Stimulated activated naive CD8-positive, alpha-beta T cell treated with anti-CD3 and anti-CD28 coated beads, Interleukin-15, Interleukin-2, amounts not matched to agents 100 U/mL and 50 U/mL, for 24 hours (primary cell): ENCODE data around the gene C16orf89.

Experiments
- ATAC-seq: fragments of 150-1000 bp; cut with Tn5 transposase; one replicate; pipeline ENCODE4 v1.10.0; 2021
- DNase-seq: peaks from one replicate; pipeline ENCODE4 v3.0.0; 2021

Gene C16orf89

GRCh38 chr16:5028950-5029475, 36.7 kb downstream of the C16orf89 start:
- DNase-seq, result no peak
- no peak for ATAC-seq

GRCh38 chr16:5027575-5028235, 38.1 kb downstream of the C16orf89 start:
- DNase-seq, result no peak
- ATAC-seq, result no peak

GRCh38 chr16:5027086-5027485, 38.7 kb downstream of the C16orf89 start:
- DNase-seq (no peak), ATAC-seq (no peak)

DNA sequence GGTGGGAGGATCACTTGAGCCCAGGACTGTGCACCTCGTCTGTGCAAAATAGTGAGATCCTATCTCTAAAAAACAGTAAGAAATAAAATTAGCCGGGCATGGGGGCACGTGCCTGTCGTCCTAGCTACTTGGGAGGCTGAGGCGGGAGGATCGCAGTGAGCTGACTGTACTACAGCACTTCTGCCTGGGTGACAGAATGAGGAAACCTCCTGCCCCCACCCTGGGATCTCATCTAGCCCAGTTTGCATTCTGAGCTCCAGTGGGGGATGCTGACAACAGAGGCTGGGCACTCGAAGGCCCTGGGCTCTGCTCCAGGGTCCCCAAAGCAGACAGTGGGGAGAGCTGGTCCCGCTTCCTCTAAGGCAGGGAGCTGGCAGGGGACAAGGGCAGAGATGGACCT, 39.1 kb downstream of the C16orf89 start:
- ATAC-seq (no peak), DNase-seq (no peak)

- no peak for ATAC-seq
- no peak for DNase-seq
Observed at GRCh38 chr16:5025171-5025632, 40.6 kb downstream of the C16orf89 start.

- ATAC-seq, result no peak
- no peak for DNase-seq
Observed at GRCh38 chr16:5024632-5025031, 41.1 kb downstream of the C16orf89 start.

GRCh38 chr16:5022521-5022920, 43.2 kb downstream of the C16orf89 start:
- ATAC-seq (no peak), DNase-seq (no peak)

DNA sequence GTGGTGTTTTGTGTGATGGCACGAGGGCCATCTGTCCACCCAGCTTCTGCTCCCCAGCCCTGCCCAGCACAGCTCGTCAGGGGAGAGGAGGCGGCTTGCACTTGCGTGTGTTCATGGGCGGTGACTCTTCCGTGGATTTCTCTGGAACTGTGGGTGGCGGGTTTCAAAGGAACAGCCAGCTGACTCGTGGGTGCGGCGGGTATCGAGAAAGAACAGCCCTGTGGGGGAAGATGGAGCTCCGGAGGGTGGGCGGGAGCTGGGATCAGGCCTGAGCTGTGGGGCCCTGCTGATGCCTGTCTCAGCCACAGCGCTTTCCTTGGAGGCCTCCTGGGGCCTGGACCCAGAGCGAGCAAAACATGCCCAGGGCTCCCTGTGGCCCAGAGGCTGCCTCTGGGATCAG, 45.2 kb downstream of the C16orf89 start:
- ATAC-seq (no peak), DNase-seq (no peak)

DNA sequence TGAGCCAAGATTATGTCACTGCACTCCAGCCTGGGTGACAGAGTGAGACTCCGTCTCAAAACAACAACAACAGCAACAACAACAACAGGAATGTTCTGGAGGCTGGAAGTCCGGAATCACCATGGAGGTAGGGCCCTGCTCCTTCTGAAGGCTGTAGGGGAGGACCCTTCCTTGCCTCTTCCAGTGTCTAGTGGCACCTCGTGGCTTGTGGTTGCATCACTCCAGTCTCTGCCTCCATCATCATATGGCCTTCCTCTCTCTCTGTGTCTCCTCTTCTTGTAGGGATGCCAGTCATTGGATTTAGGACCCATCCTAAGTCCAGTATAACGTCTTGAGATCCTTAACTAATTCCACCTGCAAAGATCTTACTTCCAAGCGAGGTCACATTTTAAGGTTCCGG, 46.0 kb downstream of the C16orf89 start:
- ATAC-seq (no peak), DNase-seq (no peak)

GRCh38 chr16:5018793-5019192, 47.0 kb downstream of the C16orf89 start:
- ATAC-seq (no peak), DNase-seq (no peak)

DNA sequence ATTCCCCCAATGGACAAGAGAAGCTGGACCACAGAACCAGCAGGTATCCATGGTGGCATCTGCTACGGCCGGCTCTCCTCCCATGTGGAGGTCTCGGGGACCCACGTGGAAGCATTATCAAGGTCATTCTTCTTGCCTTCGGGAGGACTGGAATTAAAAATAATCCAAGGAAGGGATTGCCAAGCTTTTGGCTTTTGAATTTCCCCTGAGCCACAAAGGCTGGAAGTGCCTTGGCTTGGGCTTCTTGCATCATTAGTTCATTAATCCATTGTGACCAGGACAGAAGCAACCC, 48.1 kb downstream of the C16orf89 start:
- DNase-seq (no peak), ATAC-seq (no peak)

- ATAC-seq, result no peak
- DNase-seq, result no peak
Observed at GRCh38 chr16:5016967-5017677, 48.6 kb downstream of the C16orf89 start.

DNA sequence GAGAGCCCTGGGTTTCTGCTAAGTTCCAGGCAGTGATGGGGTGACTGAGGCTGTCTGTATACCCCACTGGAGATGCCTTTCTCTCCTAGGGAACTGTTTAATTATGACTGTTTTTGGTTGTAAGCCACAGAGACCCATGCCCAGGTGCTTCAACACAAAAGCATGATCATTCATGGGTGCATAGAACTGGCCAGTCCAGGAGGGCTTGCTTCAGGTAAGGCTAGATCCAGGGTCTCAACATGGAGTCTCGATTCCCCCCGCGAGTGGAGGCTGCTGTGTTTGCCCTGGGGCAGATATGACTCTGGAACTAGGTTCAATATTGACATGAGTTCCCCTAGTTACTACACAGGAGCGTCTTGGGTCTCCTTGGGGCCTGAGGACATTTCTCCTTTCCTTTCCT, 49.9 kb downstream of the C16orf89 start:
- ATAC-seq, result no peak

GRCh38 chr16:5015351-5015750, 50.4 kb downstream of the C16orf89 start:
- DNase-seq, result no peak
- no peak for ATAC-seq

More for the DNA sequence above, 49.9 kb downstream of the C16orf89 start:
- DNase-seq, result no peak

DNA sequence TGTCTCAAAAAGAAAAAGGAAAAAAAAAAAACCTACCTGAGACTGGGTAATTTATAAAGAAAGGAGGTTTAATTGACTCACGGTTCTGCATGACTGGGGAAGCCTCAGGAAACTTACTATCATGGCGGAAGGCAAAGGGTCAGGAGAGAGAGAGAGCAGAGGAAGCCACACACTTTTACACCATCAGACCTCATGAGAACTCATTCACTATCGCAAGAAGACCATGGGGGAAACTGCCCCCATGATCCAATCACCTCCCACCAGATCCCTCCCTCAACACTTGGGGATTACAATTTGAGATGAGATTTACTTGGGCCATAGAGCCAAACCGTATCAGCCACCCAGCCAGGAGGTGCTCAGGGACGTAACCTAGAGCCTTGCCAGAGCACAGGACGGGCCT, 52.9 kb downstream of the C16orf89 start:
- DNase-seq, result no peak

GRCh38 chr16:5011637-5012036, 54.1 kb downstream of the C16orf89 start:
- no peak for ATAC-seq
- no peak for DNase-seq

More for the DNA sequence above, 52.9 kb downstream of the C16orf89 start:
- no peak for ATAC-seq

DNA sequence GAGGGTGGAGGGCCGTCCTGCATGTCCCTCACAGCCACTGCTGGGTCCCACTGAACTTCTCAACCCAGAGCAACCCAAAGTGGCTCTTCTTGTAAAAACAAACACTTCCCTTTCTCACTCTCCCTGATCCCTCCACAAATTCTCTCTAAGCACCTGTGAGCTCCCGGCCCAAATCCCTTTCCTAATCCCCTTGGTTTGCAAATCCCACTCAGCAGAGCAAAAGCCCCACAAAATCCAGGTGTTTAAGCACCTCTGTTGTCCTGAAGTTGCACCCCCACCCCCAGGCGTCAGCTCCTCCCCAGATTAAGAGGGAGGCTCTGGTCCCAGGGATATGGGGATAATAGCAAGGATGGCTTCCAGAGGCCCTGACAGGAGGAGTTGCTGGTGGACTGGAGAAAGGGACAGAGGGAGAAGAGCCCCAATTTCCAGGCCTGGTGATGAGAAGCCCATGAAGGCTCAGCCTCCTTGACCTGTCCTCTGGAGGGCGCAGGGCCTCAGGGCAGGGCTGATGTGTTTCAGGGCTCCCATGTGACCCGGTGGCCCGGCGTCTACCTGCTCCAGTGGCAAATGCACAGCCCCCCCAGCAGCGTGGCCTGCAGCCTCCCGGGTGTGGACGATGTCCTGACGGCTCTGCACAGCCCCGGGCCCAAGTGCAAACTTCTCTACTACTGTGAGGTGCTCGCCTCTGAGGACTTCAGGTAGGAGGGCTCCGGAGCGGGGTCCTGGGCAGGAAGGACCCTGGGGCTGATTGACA, 55.0 kb downstream of the C16orf89 start:
- DNase-seq (no peak), ATAC-seq (no peak)

DNA sequence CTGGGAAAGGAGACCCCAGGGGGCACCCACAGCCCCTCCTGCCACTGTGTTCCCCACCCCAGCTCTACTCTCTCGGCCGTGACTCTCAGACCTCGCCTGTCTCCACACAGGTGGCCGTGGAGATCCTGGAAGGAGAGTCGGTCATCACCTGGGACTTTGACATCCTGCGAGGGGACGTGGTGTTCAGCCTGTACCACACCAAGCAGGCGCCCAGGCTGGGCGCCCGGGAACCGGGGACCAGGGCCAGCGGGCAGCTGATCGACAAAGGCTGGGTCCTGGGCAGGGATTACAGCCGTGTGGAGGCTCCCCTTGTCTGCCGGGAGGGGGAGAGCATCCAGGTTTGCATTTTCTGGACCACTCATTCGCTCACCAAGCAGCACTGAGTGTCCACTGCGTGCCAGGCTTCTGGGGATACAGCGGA, 57.4 kb downstream of the C16orf89 start:
- no peak for DNase-seq
- ATAC-seq, result no peak

DNA sequence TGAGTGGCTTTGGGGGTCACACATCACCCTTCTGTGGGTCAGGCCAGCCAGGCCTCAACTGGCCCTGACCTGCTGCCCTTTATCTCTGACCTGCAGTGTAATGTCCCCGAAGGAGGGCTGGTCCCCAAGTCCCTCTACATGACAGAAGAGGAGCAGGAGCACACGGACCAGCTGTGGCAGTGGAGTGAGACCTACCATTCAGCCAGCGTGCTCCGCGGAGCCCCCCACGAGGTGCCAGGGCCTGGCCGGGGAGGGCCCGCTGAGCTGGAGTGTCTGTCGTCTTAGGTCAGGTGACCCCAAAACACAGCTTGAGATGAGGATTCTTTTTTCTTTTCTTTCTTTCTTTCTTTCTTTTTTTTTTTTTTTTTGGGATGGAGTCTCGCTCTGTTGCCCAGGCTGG, 58.5 kb downstream of the C16orf89 start:
- ATAC-seq, result no peak

GRCh38 chr16:5006348-5007193, 59.2 kb downstream of the C16orf89 start:
- DNase-seq (no peak), ATAC-seq (no peak)

More for the DNA sequence above, 58.5 kb downstream of the C16orf89 start:
- no peak for DNase-seq

- DNase-seq (no peak), ATAC-seq (no peak)
Observed at GRCh38 chr16:5005916-5006315, 59.8 kb downstream of the C16orf89 start.

GRCh38 chr16:5004311-5004710, 61.4 kb downstream of the C16orf89 start:
- ATAC-seq, result no peak
- DNase-seq, result no peak
